GM18507 (cell line): ENCODE measurements around the gene RARB.

Experiments used
- DNase-seq: peaks from one replicate; pipeline ENCODE4 v3.0.0; 2011; ENCODE audit warnings: low read depth; ENCODE audit not compliant: insufficient read length; ENCODE audit errors: extremely low spot score
- FAIRE-seq: peaks from 2 replicates; lab custom pipeline; 2011; peaks lifted over from hg19 to GRCh38; lab: Jason Lieb, UNC

Gene RARB

GRCh38 chr3:25567388-25567787 is 139.3 kb downstream of the RARB start:
- no peak for DNase-seq
- no peak for FAIRE-seq

GRCh38 chr3:25567806-25568524 is 139.9 kb downstream of the RARB start:
- no peak for FAIRE-seq

GRCh38 chr3:25568525-25569078 is 140.5 kb downstream of the RARB start:
- no peak for DNase-seq
- FAIRE-seq, result no peak

More at GRCh38 chr3:25567806-25568524, 139.9 kb downstream of the RARB start:
- no peak for DNase-seq

- DNase-seq, result no peak
- FAIRE-seq, result no peak
These were observed 143.2 kb downstream of the RARB start for GRCh38 chr3:25571285-25571684.

- no peak for FAIRE-seq
- DNase-seq, result no peak
These were observed 144.3 kb downstream of the RARB start for GRCh38 chr3:25572336-25572735.

GRCh38 chr3:25572919-25573385 is 144.9 kb downstream of the RARB start:
- FAIRE-seq, result no peak
- DNase-seq, result no peak

- FAIRE-seq (no peak), DNase-seq (no peak)
These were observed 145.5 kb downstream of the RARB start for GRCh38 chr3:25573386-25574171.

- FAIRE-seq, result no peak
- DNase-seq, result no peak
These were observed 146.2 kb downstream of the RARB start for GRCh38 chr3:25574172-25574765.

- FAIRE-seq, result no peak
These were observed 146.9 kb downstream of the RARB start for GRCh38 chr3:25575001-25575400.

GRCh38 chr3:25576146-25576545 is 148.1 kb downstream of the RARB start:
- FAIRE-seq, result no peak
- no peak for DNase-seq

More at GRCh38 chr3:25575001-25575400, 146.9 kb downstream of the RARB start:
- DNase-seq, result no peak

- DNase-seq (no peak), FAIRE-seq (no peak)
These were observed 148.9 kb downstream of the RARB start for GRCh38 chr3:25576831-25577454.

- FAIRE-seq (no peak), DNase-seq (no peak)
These were observed 150.0 kb downstream of the RARB start for GRCh38 chr3:25578059-25578458.

- no peak for FAIRE-seq
These were observed 152.5 kb downstream of the RARB start for GRCh38 chr3:25580534-25580933.

GRCh38 chr3:25581335-25581734 is 153.3 kb downstream of the RARB start:
- DNase-seq (no peak), FAIRE-seq (no peak)

More at GRCh38 chr3:25580534-25580933, 152.5 kb downstream of the RARB start:
- no peak for DNase-seq

- no peak for FAIRE-seq
- DNase-seq, result no peak
These were observed 153.8 kb downstream of the RARB start for GRCh38 chr3:25581823-25582222.

- FAIRE-seq (no peak), DNase-seq (no peak)
These were observed 154.2 kb downstream of the RARB start for GRCh38 chr3:25582242-25582641.

GRCh38 chr3:25583343-25583742 is 155.3 kb downstream of the RARB start:
- FAIRE-seq, result no peak
- DNase-seq, result no peak

GRCh38 chr3:25584011-25584789 is 156.1 kb downstream of the RARB start:
- FAIRE-seq (no peak), DNase-seq (no peak)
